CD4-positive, alpha-beta T cell treated with Interleukin-6 for 4 hours (primary cell): ENCODE results near the gene MYB.
"Not testable (repeated sequence)": the region's sequence is repeated elsewhere in the genome, so short reads cannot be mapped to it uniquely, and the experiment has no call there.

Experiments
- DNase-seq: peaks from one replicate; pipeline ENCODE4 v3.0.0-alpha.2; 2020; ENCODE audit warnings: mixed read lengths

Gene MYB

GRCh38 chr6:135180542-135181332 is at the start of gene MYB:
Gene MYB (plus strand): TSS chr6:135181308. CDS start chr6:135181514, 206 bp downstream.
- DNase-seq = peak; percentile 83

- DNase-seq = no peak
These were observed 48.3 kb upstream of the MYB start for GRCh38 chr6:135132776-135133175.

- DNase-seq = no peak
These were observed 45.3 kb upstream of the MYB start for GRCh38 chr6:135135835-135136234.

GRCh38 chr6:135137826-135138225 is 43.3 kb upstream of the MYB start:
- no peak for DNase-seq

- DNase-seq = no peak
These were observed 39.9 kb upstream of the MYB start for GRCh38 chr6:135141182-135141581.

GRCh38 chr6:135141728-135142127 is 39.4 kb upstream of the MYB start:
- no peak for DNase-seq

GRCh38 chr6:135142232-135142631 is 38.9 kb upstream of the MYB start:
- not testable (repeated sequence) for DNase-seq

- DNase-seq = no peak
These were observed 36.4 kb upstream of the MYB start for GRCh38 chr6:135144673-135145062.

GRCh38 chr6:135145063-135145800 is 35.9 kb upstream of the MYB start:
- peak; percentile 38 for DNase-seq

GRCh38 chr6:135146162-135146934 is 34.8 kb upstream of the MYB start:
- DNase-seq = no peak

- no peak for DNase-seq
These were observed 33.2 kb upstream of the MYB start for GRCh38 chr6:135147637-135148592.

- no peak for DNase-seq
These were observed 32.2 kb upstream of the MYB start for GRCh38 chr6:135148889-135149288.

- DNase-seq = no peak
These were observed 31.7 kb upstream of the MYB start for GRCh38 chr6:135149376-135149775.

GRCh38 chr6:135150481-135150880 is 30.6 kb upstream of the MYB start:
- DNase-seq = not testable (repeated sequence)

GRCh38 chr6:135154125-135154524 is 27.0 kb upstream of the MYB start:
- not testable (repeated sequence) for DNase-seq

GRCh38 chr6:135158397-135158796 is 22.7 kb upstream of the MYB start:
- DNase-seq = no peak

GRCh38 chr6:135159531-135159930 is 21.6 kb upstream of the MYB start:
- DNase-seq = no peak

- DNase-seq = no peak
These were observed 19.4 kb upstream of the MYB start for GRCh38 chr6:135161411-135162395.

GRCh38 chr6:135162678-135163439 is 18.2 kb upstream of the MYB start:
- DNase-seq = peak; percentile 51

GRCh38 chr6:135163440-135163738 is 17.7 kb upstream of the MYB start:
- DNase-seq = peak; percentile 67
